Hematopoietic multipotent progenitor cell treated with erythropoietin and hydrocortisone succinate and interleukin-3 and kit ligand, for 15 days (in vitro differentiated cells): ENCODE data around the gene OGFOD2.
A peak's percentile ranks its signal among the peaks of the same experiment; 100 is the strongest.
"Not testable (repeated sequence)": the region's sequence is repeated elsewhere in the genome, so short reads cannot be mapped to it uniquely, and the experiment has no call there.

Source experiments
- DNase-seq: peaks from one replicate; pipeline ENCODE4 v3.0.0-alpha.2; 2015; ENCODE audit warnings: low spot score

OGFOD2 gene

GRCh38 chr12:123005081-123005626, 30.1 kb downstream of the OGFOD2 start:
- DNase-seq: no peak

DNA sequence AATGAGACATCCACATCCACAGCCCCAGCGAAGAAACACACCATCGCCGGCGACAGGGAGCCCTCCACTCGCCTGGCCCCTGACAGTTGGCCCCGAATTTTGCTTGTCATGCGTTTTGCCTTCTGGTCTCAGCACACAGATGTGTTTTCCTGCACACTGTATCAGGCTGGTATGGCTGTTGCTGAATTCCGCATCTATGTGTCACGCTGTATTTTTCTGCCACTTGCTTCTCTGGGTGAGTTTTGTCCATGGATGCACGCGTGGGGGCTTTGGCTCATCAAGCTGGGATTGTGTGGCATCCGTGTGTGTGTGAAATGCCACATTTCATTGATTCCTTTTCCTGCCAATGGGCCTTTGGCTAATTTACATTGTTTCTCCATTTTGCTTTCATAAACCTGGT, 31.9 kb downstream of the OGFOD2 start:
- no peak for DNase-seq

DNA sequence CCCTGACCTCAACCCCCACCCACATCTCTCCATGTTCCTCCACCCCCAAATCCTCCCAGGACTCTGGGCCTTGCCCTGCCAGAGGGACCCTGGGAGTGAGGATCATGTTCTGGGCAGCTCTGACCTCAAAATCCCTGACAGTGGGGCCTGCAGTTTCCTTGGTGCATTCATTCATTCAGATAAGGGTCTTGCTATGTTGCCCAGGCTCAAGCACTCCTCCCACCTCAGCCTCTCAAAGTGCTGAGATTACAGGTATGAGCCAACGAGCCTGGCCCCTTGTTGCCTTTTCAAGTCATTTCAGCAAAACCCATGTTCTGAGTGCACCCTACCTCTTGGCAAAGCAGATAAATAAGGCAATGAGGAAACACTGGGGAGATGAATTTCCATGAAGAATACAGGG, 35.1 kb downstream of the OGFOD2 start:
- DNase-seq: no peak

DNA sequence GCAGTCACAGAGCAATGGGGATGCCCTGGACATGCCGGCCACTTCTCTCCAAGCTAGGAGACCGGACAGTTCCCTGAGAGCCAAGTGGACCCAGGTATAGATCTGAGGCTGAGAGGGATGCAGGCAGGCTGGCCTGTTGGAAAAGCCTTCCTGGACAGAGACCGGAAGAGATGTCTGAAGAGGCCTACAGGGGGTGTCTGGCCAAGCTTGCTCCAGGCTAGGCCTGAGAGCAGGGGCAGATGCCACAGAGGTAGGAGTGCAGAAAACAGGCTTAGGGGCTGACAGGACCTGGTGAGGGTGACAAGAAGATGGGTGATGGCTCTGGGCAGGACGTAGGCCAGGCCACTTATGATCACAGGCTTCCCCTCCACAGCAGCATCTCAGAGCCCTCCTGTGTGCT, 35.6 kb downstream of the OGFOD2 start:
- DNase-seq: no peak

- DNase-seq: no peak
Measured at GRCh38 chr12:123011701-123012100, 36.7 kb downstream of the OGFOD2 start.

DNA sequence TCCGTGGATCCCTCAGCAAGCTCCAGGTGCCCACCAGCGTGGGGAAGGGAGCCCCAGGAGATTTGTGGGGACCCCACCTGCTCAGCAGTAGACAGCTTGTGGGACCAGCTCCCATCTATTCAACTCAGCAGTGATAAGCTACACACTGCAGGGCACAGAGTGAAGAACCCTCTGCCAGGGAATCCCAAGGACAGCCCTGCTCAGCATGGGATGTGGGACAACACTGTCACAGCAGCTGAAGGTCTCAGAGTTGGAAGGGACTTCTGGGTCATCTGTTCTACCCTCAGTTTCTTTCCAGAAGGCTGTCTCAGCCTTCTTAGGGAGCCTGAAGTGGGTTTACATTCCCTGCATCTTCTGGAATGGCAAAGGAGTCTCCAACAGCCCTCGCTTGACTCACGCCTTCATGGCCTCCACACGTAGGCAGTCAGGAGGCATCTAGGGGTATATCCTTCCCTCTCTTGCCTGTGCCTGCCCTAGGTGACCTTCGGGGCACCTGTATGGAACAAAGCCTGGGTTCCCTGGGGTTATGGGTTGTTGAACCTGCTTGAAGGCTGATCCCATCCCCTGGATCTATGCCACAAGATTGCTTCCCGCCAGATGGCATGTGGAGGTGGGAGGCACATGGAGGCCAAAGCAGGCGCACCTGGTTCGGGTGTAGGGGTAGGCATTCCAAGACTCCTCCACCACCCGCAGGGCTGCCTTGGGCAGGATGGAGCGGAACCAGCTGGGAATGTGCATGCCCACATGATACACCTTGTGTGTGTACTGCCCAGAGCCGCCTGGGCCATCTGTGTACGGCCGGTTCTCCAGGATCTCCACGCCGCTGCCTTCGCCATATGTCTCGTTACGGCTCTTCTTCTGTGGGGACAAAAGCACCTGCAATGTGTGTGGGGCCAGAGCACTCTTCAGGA, 38.4 kb downstream of the OGFOD2 start:
- DNase-seq: no peak

- DNase-seq: not testable (repeated sequence)
Measured at GRCh38 chr12:123014473-123014872, 39.4 kb downstream of the OGFOD2 start.

GRCh38 chr12:123017753-123018152, 42.7 kb downstream of the OGFOD2 start:
- DNase-seq: no peak

- no peak for DNase-seq
Measured at GRCh38 chr12:123019841-123020138, 44.7 kb downstream of the OGFOD2 start.

DNA sequence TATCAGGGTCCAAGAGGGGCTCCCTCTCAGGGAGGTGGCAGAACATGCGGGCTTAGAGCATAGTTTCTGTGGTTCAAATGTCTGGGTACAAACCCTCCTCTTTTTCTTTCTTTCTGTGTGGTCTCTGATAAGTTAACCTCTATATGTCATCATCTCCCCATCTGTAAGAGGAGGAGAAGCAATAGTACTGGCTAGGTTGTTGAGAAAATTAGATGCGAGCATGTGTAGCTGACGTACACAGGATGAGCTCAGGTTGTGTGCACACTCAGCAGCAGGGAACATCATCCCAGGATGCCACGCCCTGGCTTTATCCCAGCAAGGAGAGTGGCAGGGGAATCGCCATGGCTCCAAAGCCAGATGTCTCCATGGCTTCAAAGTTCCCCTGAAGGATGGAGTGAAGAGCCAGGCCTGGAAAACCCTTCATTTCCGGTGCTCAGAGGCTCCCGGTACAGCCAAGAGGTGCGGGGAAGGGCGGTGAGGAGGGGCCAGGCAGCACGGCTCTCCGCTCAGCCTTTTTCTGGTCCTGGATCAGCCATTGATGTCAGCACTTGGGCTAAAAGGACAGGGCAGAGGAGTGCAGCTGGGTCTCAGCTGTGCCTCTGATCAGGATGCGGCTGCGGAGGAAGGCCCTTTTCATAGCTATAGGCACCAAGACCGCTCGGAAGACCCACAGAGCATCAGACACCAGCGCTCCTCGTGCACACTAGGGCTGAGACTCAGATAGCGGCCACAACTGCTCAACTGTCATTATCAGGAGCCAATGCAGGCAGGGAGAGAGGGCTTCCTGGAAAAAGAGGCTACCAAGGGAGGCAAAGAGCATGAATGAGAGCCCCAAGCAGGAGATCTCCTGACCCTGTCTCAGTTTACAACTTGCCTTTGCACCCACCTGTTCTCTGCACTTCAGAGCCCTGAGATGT, 46.9 kb downstream of the OGFOD2 start:
- DNase-seq: peak; percentile 10

DNA sequence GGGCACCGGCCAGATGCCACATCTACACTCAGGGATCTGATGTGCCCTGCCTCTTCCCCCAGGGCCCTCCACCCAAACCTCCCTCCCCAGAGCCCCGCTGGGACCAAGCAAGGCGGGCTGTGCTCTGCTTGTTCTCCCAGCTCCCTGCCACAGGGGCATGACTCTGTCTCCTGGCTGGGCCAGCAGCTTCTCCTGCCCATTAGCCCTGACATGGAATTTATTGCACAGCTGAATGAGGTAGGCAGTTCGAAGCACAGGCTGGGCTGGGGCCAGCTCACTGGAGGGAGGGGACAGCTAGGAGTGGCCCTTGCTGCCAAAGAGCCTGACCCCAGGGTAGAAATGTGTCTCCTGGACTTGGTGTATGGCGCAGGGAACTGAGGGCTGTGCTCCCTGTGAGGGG, 47.8 kb downstream of the OGFOD2 start:
- no peak for DNase-seq

DNA sequence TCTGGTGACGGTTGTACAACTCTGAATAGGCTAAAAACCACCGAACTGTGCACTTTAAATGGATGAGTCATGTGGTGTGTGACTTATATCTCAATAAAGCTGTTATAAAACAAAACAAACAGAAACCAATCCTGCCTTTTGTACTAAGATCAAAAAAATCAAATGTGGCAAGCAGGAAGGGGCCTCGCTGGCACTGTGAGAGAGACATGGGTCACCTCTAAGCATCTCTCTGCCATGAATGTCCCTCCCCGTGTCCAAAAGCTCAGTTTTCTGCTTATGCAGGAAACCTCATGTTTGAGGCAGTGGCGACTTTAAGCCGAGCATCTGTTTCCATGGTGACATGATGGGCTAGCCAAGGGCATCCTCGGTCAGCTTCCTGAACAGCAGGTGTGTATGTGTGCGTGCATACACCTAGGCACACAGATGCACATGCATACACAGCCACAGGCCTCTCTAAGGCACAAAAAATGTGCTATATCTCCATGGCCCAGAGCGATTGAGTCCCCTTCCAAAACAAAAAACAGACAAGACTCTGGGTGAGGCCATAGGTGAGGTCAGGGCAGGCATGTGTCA, 49.9 kb downstream of the OGFOD2 start:
- DNase-seq: no peak

- no peak for DNase-seq
Measured at GRCh38 chr12:123026094-123026853, 51.2 kb downstream of the OGFOD2 start.

DNA sequence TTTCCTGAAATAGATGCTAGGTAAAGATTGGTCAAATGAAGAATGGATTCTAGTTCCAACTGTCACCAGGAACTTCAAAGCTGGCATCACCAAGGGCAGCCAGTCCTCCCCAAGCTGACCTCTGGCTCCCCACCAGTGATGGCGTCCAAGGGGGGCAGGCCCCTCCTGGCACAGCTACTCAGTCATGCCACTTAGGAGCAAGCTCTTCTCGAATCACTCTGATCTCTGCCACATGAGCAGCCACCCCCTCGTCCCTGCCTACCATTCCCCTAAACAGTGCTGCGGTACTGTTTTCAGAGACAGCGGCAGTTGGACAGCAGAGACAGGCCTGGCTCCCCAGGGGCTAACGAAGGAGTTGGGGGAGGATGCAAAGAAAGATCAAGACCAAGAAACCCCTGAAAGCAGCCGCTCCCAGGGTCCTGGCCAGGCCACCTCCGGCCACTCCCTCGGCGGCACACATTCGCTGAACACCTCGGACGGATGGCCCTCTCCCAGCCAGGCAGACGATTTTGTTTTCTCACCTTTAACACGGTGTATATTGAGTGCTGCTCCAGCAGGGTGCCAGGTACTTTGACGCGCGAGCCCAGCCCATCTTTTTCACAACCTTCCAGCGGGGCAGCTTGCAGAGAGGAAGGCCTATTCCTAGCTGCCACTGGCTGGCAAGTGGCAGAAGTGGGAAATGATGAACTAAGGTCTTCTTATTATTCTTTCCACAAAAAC, 52.8 kb downstream of the OGFOD2 start:
- DNase-seq: no peak

- no peak for DNase-seq
Measured at GRCh38 chr12:123028475-123028874, 53.4 kb downstream of the OGFOD2 start.

DNA sequence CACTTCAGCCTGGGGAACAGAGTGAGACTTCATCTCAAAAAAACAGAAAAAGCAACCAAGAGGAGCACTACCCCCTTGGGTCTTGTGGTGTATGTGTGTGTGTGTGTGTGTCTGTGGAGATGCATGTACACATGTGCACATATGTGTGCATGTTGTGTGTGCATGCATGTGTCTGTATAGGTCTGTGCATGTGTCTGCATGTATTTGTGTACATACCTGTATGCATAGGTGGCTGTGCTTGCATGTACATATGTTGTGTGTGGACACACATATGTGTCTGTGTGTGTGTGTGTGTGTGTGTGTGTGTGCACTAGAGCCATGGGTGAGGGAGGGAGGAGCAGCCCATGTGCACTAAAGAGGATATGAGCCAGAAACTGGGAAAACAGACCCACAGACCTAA, 54.5 kb downstream of the OGFOD2 start:
- DNase-seq: no peak
